HEK293 (cell line): ENCODE measurements around the gene CMBL.

Experiments used
- CTCF ChIA-PET: fragments of 350-600 bp; formaldehyde crosslinking; extraction: SDS; loops from one replicate; lab custom pipeline; 2021; ENCODE audit warnings: antibody characterized with exemption; lab: Yijun Ruan, JAX
- POLR2A ChIA-PET: fragments of 300-600 bp; formaldehyde crosslinking; extraction: SDS; loops from one replicate; lab custom pipeline; 2020; ENCODE audit warnings: antibody characterized with exemption, inconsistent platforms; lab: Yijun Ruan, JAX
- H3K27ac ChIP-seq: fragments of 200-500 bp; sonication (Bioruptor generic); 2 replicates; pipeline ENCODE4 v1.5.1; 2014; ENCODE audit warnings: low read depth, low read length, control low read depth, inconsistent platforms; ENCODE audit errors: extremely low read depth
- H3K36me3 ChIP-seq, 2 experiments: fragments of 200-500 bp in 1 of 2; sonication (Bioruptor generic) in 1 of 2; 1 replicate in 1 of 2; 2 replicates in 1 of 2; pipeline ENCODE4 v1.5.1; 2014 to 2017; ENCODE audit warnings: inconsistent platforms in 2 of 2, low read length in 2 of 2; ENCODE audit not compliant: control insufficient read depth in 2 of 2, insufficient read depth in 1 of 2
- H3K4me1 ChIP-seq: fragments of 200-500 bp; sonication (Bioruptor generic); 2 replicates; pipeline ENCODE4 v1.5.1; 2014; ENCODE audit warnings: mild to moderate bottlenecking, low read length, inconsistent platforms; ENCODE audit not compliant: control insufficient read depth, insufficient read depth
- H3K4me3 ChIP-seq: 2 replicates; pipeline ENCODE4 v1.5.1; 2011; ENCODE audit warnings: low read depth, mild to moderate bottlenecking, control low read depth, low read length, moderate library complexity
- H3K9me3 ChIP-seq: fragments of 200-500 bp; sonication (Bioruptor generic); 2 replicates; pipeline ENCODE4 v1.5.1; 2014; ENCODE audit warnings: low read depth, low read length, inconsistent platforms; ENCODE audit not compliant: control insufficient read depth, insufficient read depth
- OSR2 ChIP-seq: fragments of 450-650 bp; formaldehyde crosslinking; IDR thresholded peaks from 2 replicates; pipeline ENCODE4 v1.5.1; 2016; ENCODE audit warnings: missing biosample characterization, missing genetic modification characterization
- ZBTB1 ChIP-seq: fragments of 450-650 bp; formaldehyde crosslinking; IDR thresholded peaks from 2 replicates; pipeline ENCODE4 v1.5.1; 2016; ENCODE audit warnings: missing biosample characterization, missing genetic modification characterization
- ZNF10 ChIP-seq: fragments of 450-650 bp; formaldehyde crosslinking; IDR thresholded peaks from 2 replicates; pipeline ENCODE4 v1.5.1; 2017; ENCODE audit warnings: missing biosample characterization, missing genetic modification characterization
- ZNF112 ChIP-seq: fragments of 450-650 bp; formaldehyde crosslinking; IDR thresholded peaks from 2 replicates; pipeline ENCODE4 v1.5.0; 2017; ENCODE audit warnings: missing biosample characterization, missing genetic modification characterization
- ZNF140 ChIP-seq: fragments of 450-650 bp; formaldehyde crosslinking; IDR thresholded peaks from 2 replicates; pipeline ENCODE4 v1.5.1; 2016; ENCODE audit warnings: missing biosample characterization, missing genetic modification characterization
- ZNF184 ChIP-seq: fragments of 450-650 bp; IDR thresholded peaks from 2 replicates; pipeline ENCODE4 v1.5.1; 2018; ENCODE audit warnings: missing biosample characterization, mild to moderate bottlenecking, missing genetic modification characterization
- ZNF24 ChIP-seq: fragments of 450-650 bp; formaldehyde crosslinking; IDR thresholded peaks from 2 replicates; pipeline ENCODE4 v1.5.1; 2016; ENCODE audit warnings: missing biosample characterization, missing genetic modification characterization
- ZNF248 ChIP-seq: fragments of 450-650 bp; formaldehyde crosslinking; IDR thresholded peaks from 2 replicates; pipeline ENCODE4 v1.5.1; 2017; ENCODE audit warnings: missing biosample characterization, missing genetic modification characterization
- ZNF366 ChIP-seq: fragments of 450-650 bp; formaldehyde crosslinking; conservative IDR thresholded peaks from 2 replicates; pipeline ENCODE4 v1.5.1; 2016; ENCODE audit warnings: missing biosample characterization, missing genetic modification characterization
- ZNF473 ChIP-seq: fragments of 450-650 bp; formaldehyde crosslinking; IDR thresholded peaks from 2 replicates; pipeline ENCODE4 v1.5.1; 2017; ENCODE audit warnings: missing biosample characterization, missing genetic modification characterization
- ZNF501 ChIP-seq: fragments of 450-650 bp; formaldehyde crosslinking; IDR thresholded peaks from 2 replicates; pipeline ENCODE4 v1.5.1; 2016; ENCODE audit warnings: missing biosample characterization, missing genetic modification characterization
- ZNF510 ChIP-seq: fragments of 450-650 bp; formaldehyde crosslinking; IDR thresholded peaks from 2 replicates; pipeline ENCODE4 v1.5.1; 2018; ENCODE audit warnings: mild to moderate bottlenecking, missing genetic modification characterization, missing biosample characterization; ENCODE audit not compliant: insufficient replicate concordance
- ZNF549 ChIP-seq: fragments of 450-650 bp; IDR thresholded peaks from 2 replicates; pipeline ENCODE4 v1.5.1; 2018; ENCODE audit warnings: missing biosample characterization, missing genetic modification characterization, mild to moderate bottlenecking, inconsistent platforms, moderate library complexity
- ZNF560 ChIP-seq: fragments of 450-650 bp; formaldehyde crosslinking; IDR thresholded peaks from 2 replicates; pipeline ENCODE4 v1.5.1; 2017; ENCODE audit warnings: missing biosample characterization, missing genetic modification characterization, borderline replicate concordance
- ZNF610 ChIP-seq: fragments of 450-650 bp; formaldehyde crosslinking; IDR thresholded peaks from 2 replicates; pipeline ENCODE4 v1.5.1; 2016; ENCODE audit warnings: missing biosample characterization, missing genetic modification characterization, borderline replicate concordance
- ZNF660 ChIP-seq: fragments of 450-650 bp; IDR thresholded peaks from 2 replicates; pipeline ENCODE4 v1.5.1; 2018; ENCODE audit warnings: missing biosample characterization, mild to moderate bottlenecking, missing genetic modification characterization
- ZNF747 ChIP-seq: fragments of 450-650 bp; formaldehyde crosslinking; IDR thresholded peaks from 2 replicates; pipeline ENCODE4 v1.5.1; 2016; ENCODE audit warnings: missing biosample characterization, missing genetic modification characterization
- ZNF76 ChIP-seq: fragments of 450-650 bp; formaldehyde crosslinking; IDR thresholded peaks from 2 replicates; pipeline ENCODE4; 2016; ENCODE audit warnings: low read depth, missing biosample characterization, missing genetic modification characterization, borderline replicate concordance
- ZNF791 ChIP-seq: fragments of 450-650 bp; formaldehyde crosslinking; IDR thresholded peaks from 2 replicates; pipeline ENCODE4 v1.5.1; 2016; ENCODE audit warnings: missing biosample characterization, missing genetic modification characterization
- ZSCAN30 ChIP-seq: fragments of 450-650 bp; IDR thresholded peaks from 2 replicates; pipeline ENCODE4 v1.5.1; 2018; ENCODE audit warnings: missing biosample characterization, mild to moderate bottlenecking, missing genetic modification characterization, moderate library complexity
- TF ChIP-seq, protein P1 (sequence below): fragments of 450-650 bp; formaldehyde crosslinking; IDR thresholded peaks from 2 replicates; pipeline ENCODE4 v1.5.1; 2016; ENCODE audit warnings: missing biosample characterization, missing genetic modification characterization, borderline replicate concordance
- TF ChIP-seq, protein P2 (sequence below): fragments of 450-650 bp; formaldehyde crosslinking; IDR thresholded peaks from 2 replicates; pipeline ENCODE4 v1.5.1; 2016; ENCODE audit warnings: missing biosample characterization, missing genetic modification characterization, borderline replicate concordance
- TF ChIP-seq, protein P3 (sequence below): fragments of 450-650 bp; formaldehyde crosslinking; IDR thresholded peaks from 2 replicates; pipeline ENCODE4 v1.5.1; 2016; ENCODE audit warnings: missing biosample characterization, missing genetic modification characterization
- TF ChIP-seq, protein P4 (sequence below): fragments of 450-650 bp; formaldehyde crosslinking; IDR thresholded peaks from 2 replicates; pipeline ENCODE4 v1.5.1; 2016; ENCODE audit warnings: missing biosample characterization, missing genetic modification characterization

Gene CMBL

DNA sequence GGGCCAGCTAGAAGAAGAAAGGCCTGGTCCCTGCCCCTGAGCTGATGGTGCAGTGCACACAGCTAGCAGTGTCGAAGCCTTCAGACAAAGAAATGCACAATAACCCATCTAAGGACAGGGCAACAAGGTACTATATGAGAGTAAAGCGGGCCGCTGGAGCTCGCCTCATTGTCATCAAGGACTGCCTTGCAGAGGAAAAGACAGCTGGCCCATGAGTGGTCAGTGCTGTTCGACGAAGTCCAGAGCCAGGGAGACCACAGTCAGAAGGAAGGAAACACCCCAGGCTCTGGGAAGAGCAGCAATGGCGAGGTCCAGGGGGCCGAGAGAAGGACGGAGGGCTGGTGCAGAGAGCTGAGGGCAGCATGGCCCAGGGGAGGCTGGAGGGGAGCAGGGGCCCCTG is 75.3 kb downstream of the CMBL start (continued):
- TF ChIP-seq, protein P1, sequence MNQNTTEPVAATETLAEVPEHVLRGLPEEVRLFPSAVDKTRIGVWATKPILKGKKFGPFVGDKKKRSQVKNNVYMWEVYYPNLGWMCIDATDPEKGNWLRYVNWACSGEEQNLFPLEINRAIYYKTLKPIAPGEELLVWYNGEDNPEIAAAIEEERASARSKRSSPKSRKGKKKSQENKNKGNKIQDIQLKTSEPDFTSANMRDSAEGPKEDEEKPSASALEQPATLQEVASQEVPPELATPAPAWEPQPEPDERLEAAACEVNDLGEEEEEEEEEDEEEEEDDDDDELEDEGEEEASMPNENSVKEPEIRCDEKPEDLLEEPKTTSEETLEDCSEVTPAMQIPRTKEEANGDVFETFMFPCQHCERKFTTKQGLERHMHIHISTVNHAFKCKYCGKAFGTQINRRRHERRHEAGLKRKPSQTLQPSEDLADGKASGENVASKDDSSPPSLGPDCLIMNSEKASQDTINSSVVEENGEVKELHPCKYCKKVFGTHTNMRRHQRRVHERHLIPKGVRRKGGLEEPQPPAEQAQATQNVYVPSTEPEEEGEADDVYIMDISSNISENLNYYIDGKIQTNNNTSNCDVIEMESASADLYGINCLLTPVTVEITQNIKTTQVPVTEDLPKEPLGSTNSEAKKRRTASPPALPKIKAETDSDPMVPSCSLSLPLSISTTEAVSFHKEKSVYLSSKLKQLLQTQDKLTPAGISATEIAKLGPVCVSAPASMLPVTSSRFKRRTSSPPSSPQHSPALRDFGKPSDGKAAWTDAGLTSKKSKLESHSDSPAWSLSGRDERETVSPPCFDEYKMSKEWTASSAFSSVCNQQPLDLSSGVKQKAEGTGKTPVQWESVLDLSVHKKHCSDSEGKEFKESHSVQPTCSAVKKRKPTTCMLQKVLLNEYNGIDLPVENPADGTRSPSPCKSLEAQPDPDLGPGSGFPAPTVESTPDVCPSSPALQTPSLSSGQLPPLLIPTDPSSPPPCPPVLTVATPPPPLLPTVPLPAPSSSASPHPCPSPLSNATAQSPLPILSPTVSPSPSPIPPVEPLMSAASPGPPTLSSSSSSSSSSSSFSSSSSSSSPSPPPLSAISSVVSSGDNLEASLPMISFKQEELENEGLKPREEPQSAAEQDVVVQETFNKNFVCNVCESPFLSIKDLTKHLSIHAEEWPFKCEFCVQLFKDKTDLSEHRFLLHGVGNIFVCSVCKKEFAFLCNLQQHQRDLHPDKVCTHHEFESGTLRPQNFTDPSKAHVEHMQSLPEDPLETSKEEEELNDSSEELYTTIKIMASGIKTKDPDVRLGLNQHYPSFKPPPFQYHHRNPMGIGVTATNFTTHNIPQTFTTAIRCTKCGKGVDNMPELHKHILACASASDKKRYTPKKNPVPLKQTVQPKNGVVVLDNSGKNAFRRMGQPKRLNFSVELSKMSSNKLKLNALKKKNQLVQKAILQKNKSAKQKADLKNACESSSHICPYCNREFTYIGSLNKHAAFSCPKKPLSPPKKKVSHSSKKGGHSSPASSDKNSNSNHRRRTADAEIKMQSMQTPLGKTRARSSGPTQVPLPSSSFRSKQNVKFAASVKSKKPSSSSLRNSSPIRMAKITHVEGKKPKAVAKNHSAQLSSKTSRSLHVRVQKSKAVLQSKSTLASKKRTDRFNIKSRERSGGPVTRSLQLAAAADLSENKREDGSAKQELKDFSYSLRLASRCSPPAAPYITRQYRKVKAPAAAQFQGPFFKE (tag by site-specific recombination): no peak
- TF ChIP-seq, protein P2, sequence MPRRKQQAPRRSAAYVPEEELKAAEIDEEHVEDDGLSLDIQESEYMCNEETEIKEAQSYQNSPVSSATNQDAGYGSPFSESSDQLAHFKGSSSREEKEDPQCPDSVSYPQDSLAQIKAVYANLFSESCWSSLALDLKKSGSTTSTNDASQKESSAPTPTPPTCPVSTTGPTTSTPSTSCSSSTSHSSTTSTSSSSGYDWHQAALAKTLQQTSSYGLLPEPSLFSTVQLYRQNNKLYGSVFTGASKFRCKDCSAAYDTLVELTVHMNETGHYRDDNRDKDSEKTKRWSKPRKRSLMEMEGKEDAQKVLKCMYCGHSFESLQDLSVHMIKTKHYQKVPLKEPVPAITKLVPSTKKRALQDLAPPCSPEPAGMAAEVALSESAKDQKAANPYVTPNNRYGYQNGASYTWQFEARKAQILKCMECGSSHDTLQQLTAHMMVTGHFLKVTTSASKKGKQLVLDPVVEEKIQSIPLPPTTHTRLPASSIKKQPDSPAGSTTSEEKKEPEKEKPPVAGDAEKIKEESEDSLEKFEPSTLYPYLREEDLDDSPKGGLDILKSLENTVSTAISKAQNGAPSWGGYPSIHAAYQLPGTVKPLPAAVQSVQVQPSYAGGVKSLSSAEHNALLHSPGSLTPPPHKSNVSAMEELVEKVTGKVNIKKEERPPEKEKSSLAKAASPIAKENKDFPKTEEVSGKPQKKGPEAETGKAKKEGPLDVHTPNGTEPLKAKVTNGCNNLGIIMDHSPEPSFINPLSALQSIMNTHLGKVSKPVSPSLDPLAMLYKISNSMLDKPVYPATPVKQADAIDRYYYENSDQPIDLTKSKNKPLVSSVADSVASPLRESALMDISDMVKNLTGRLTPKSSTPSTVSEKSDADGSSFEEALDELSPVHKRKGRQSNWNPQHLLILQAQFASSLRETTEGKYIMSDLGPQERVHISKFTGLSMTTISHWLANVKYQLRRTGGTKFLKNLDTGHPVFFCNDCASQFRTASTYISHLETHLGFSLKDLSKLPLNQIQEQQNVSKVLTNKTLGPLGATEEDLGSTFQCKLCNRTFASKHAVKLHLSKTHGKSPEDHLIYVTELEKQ (tag by site-specific recombination): no peak
- TF ChIP-seq ZNF510 (no peak), ZNF112 (tag by site-specific recombination) (no peak), ZNF76 (tag by site-specific recombination) (no peak), ZNF366 (tag by site-specific recombination) (no peak)
- TF ChIP-seq, protein P3, sequence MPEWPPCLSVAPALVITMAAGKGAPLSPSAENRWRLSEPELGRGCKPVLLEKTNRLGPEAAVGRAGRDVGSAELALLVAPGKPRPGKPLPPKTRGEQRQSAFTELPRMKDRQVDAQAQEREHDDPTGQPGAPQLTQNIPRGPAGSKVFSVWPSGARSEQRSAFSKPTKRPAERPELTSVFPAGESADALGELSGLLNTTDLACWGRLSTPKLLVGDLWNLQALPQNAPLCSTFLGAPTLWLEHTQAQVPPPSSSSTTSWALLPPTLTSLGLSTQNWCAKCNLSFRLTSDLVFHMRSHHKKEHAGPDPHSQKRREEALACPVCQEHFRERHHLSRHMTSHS (tag by site-specific recombination): no peak

DNA sequence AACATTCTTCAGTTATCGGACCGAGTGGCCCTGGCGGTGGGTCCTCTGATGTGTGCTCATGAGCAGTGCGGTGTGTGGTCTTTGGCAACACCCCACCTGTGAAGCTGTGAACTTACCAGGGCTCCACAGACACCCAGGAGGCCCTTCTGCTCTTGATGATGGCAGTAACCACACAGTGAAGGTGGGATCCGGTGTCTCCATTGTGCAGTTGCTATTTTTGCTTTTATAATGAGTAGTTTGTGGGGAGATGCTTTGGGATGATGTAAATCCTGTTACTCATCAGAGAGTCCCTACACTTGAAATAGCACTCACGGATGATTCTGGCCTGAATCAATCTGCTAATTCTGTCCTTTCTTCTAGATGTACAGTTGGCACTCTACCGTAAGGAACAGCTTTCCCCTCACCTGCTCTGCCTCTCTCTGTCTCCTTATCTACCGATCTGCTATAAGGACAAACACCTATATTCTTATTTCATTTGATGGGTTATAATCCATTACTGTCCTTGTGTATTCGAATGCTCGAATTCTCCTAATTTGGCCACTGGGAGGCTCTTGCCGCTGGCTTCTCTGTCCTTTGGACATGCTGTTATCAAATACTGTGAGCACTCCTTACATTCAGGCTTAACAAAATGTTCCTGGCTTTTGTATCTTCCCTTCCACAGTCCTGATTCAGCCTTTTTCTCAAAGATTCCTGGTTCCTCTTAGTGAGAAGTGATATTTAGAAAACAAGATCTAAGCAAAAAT is 78.2 kb downstream of the CMBL start:
- no peak overlapping the region for H3K27ac ChIP-seq
- ChIA-PET POLR2A (no interaction called here), CTCF (interaction anchor here (0.7 kb wide), 1 partner anchor 270 kb away, joined by 3 read pairs; no protein-coding TSS in a partner anchor)
- peaks cover 0 to 12% of the 10 kb centered on the region in 2 experiments; a peak in 1 of 3 replicates for H3K36me3 ChIP-seq
- H3K9me3 ChIP-seq: no peaks in the 10 kb centered on the region
- no peak overlapping the region for H3K4me3 ChIP-seq
- H3K4me1 ChIP-seq: no peaks in the 10 kb centered on the region
- no peak for TF ChIP-seq ZNF140 (tag by site-specific recombination)
- TF ChIP-seq ZNF184: no peak
- TF ChIP-seq ZNF549 (tag by site-specific recombination): no peak
- TF ChIP-seq ZSCAN30 (tag by site-specific recombination): no peak
- no peak for TF ChIP-seq ZNF10
- no peak for TF ChIP-seq ZNF747 (tag by site-specific recombination)
- no peak for TF ChIP-seq ZNF473 (tag by site-specific recombination)
- TF ChIP-seq ZNF24 (tag by site-specific recombination): no peak
- TF ChIP-seq OSR2 (tag by site-specific recombination): no peak
- TF ChIP-seq ZNF660 (tag by site-specific recombination): no peak
- TF ChIP-seq ZNF510: no peak
- TF ChIP-seq ZNF248 (tag by site-specific recombination): no peak
- no peak for TF ChIP-seq ZBTB1 (tag by site-specific recombination)
- no peak for TF ChIP-seq ZNF610
- TF ChIP-seq, protein P3 (tag by site-specific recombination): no peak
- TF ChIP-seq ZNF560 (tag by site-specific recombination): no peak
- no peak for TF ChIP-seq ZNF501 (tag by site-specific recombination)
- TF ChIP-seq, protein P4, sequence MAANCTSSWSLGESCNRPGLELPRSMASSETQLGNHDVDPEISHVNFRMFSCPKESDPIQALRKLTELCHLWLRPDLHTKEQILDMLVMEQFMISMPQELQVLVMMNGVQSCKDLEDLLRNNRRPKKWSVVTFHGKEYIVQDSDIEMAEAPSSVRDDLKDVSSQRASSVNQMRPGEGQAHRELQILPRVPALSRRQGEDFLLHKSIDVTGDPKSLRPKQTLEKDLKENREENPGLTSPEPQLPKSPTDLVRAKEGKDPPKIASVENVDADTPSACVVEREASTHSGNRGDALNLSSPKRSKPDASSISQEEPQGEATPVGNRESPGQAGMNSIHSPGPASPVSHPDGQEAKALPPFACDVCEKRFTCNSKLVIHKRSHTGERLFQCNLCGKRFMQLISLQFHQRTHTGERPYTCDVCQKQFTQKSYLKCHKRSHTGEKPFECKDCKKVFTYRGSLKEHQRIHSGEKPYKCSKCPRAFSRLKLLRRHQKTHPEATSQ (tag by site-specific recombination): no peak
- TF ChIP-seq ZNF791 (tag by site-specific recombination): no peak
